Naive thymus-derived CD4-positive, alpha-beta T cell (primary cell): ENCODE data around the gene MPDU1. TPM values are rescaled to one million over a fixed set of nuclear protein-coding genes. Genes with fewer than 3 reads are reported as not detected.

ENCODE experiments used
- ATAC-seq: fragments of 150-1000 bp; cut with Tn5 transposase; 2 replicates; pipeline ENCODE4 v1.10.0; 2021; ENCODE audit warnings: mild to moderate bottlenecking, moderate library complexity
- CTCF ChIA-PET: fragments of 350-600 bp; sonication (Branson Sonifier 250); formaldehyde crosslinking; loops from one replicate; lab custom pipeline; 2021; ENCODE audit warnings: antibody characterized with exemption; lab: Charles Lee
- POLR2A ChIA-PET: fragments of 350-600 bp; sonication (Branson Sonifier 250); formaldehyde crosslinking; loops from one replicate; lab custom pipeline; 2021; ENCODE audit warnings: antibody characterized with exemption, inconsistent platforms; lab: Charles Lee
- DNase-seq, 9 donors: peaks; one replicate each; pipeline versions ENCODE4 v3.0.0 to v3.0.0-alpha.2; 2020 to 2022; ENCODE audit warnings: mixed read lengths in 1 of 9
- H3K27ac ChIP-seq: one replicate; pipeline ENCODE4 v1.7.0; 2013; ENCODE audit warnings: mild to moderate bottlenecking, low read depth, low read length, moderate library complexity
- H3K27me3 ChIP-seq, 2 donors: one replicate each; pipeline ENCODE4 v1.7.0; 2013; ENCODE audit warnings: low read length in 2 of 2, mild to moderate bottlenecking in 2 of 2, moderate library complexity in 2 of 2; ENCODE audit not compliant: control insufficient read depth in 2 of 2, insufficient read depth in 2 of 2
- H3K36me3 ChIP-seq, 3 experiments: 1 replicate in 2 of 3; 2 replicates in 1 of 3; pipeline ENCODE4 v1.7.0; 2013; ENCODE audit warnings: low read length in 3 of 3, mild to moderate bottlenecking in 3 of 3, moderate library complexity in 1 of 3; ENCODE audit not compliant: insufficient read depth in 3 of 3, control insufficient read depth in 2 of 3
- H3K4me1 ChIP-seq, 2 donors: one replicate each; pipeline ENCODE4 v1.7.0; 2013; ENCODE audit warnings: low read length in 2 of 2, mild to moderate bottlenecking in 2 of 2, moderate library complexity in 1 of 2; ENCODE audit not compliant: control insufficient read depth in 2 of 2, insufficient read depth in 2 of 2
- H3K4me3 ChIP-seq: 2 replicates; pipeline ENCODE4 v1.7.0; 2013; ENCODE audit warnings: mild to moderate bottlenecking, low read length
- H3K9me3 ChIP-seq, 3 experiments: 1 replicate in 2 of 3; 2 replicates in 1 of 3; pipeline ENCODE4 v1.7.0; 2013; ENCODE audit warnings: low read length in 3 of 3; ENCODE audit not compliant: control insufficient read depth in 2 of 3
- H3K27ac Mint-ChIP-seq, 9 donors: one replicate each; pipeline ENCODE4 v1.8.0; 2020 to 2022; ENCODE audit warnings: mixed read lengths in 9 of 9, mild to moderate bottlenecking in 8 of 9, moderate library complexity in 5 of 9, inconsistent platforms in 2 of 9
- H3K27me3 Mint-ChIP-seq, 5 donors: one replicate each; pipeline ENCODE4 v1.8.0; 2021 to 2022; ENCODE audit warnings: mixed read lengths in 5 of 5, mild to moderate bottlenecking in 1 of 5
- H3K36me3 Mint-ChIP-seq, 5 donors: one replicate each; pipeline ENCODE4 v1.8.0; 2020 to 2022; ENCODE audit warnings: mixed read lengths in 5 of 5, mild to moderate bottlenecking in 3 of 5, inconsistent platforms in 1 of 5
- H3K4me1 Mint-ChIP-seq, 7 donors: one replicate each; pipeline ENCODE4 v1.8.0; 2020 to 2022; ENCODE audit warnings: mixed read lengths in 7 of 7, mild to moderate bottlenecking in 3 of 7, inconsistent platforms in 1 of 7
- H3K4me3 Mint-ChIP-seq, 10 donors: one replicate each; pipeline ENCODE4 v1.8.0; 2020 to 2022; ENCODE audit warnings: mild to moderate bottlenecking in 10 of 10, mixed read lengths in 10 of 10, moderate library complexity in 6 of 10, inconsistent platforms in 2 of 10
- H3K9me3 Mint-ChIP-seq, 11 donors: one replicate each; pipeline ENCODE4 v1.8.0; 2020 to 2022; ENCODE audit warnings: mixed read lengths in 11 of 11, mild to moderate bottlenecking in 4 of 11, inconsistent platforms in 1 of 11, moderate library complexity in 1 of 11
- intact Hi-C, 2 donors: fragments of 100-400 bp; cut with micrococcal nuclease; formaldehyde crosslinking; loops; one replicate each; pipeline ENCODE4 v1.15.1; 2023
- polyA plus RNA-seq, 2 donors: library from polyadenylated mRNA; unstranded; fragments of 300-500 nt; fragmentation: Illumina TruSeq; gene quantifications; one replicate each; pipeline ENCODE4 v1.2.3, GENCODE V29; 2021
- total RNA-seq, 6 experiments: library from RNA in 5 of 6; stranded (reverse) in 5 of 6; gene quantifications; 1 replicate in 5 of 6; 2 replicates in 1 of 6; pipeline ENCODE4 v1.2.3 and lab custom pipeline; 2021 to 2026

MPDU1 gene
- total and polyA plus RNA-seq, 7 experiments from 2014 or later = 25.4 to 79.8 (median 39.1) TPM

DNA sequence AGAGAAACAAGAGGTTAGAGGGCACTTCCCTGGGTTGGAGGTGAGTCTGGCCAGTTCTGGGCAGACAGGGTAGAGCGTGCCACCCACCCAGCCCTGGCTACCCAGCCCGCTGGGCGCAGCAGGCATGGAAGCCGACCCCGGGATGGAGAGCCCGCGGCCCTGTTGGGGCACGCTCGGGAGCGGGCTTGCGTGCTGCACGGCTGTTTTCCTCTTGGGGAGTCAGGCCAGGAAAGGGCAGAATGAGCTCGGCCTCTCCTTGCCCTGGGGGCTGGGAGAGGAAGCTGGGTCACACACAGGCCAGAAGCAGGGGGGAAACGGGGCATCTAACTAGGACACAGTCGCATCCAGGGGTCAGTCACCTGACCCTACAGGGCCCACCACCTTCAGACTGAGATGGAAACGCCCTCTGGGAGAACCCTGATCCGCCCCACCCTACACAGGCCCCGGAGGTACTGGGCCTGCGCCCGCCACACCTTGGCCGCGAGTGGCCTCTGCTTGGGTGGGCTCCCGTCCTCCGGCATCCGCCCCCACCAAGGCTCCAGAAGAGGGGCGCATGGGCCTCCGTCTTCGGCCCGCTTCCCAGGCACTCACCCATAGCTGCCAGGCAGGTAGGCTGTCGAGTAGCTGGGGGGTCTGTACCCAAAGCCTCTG is 5.0 kb downstream of the MPDU1 start:
- Histone ChIP-seq H3K27me3 (no peaks in the 10 kb centered on the region), H3K4me3 (no peak overlapping the region), H3K36me3 (peaks cover 6 to 58% (median 25%) of the 10 kb centered on the region in 3 experiments), H3K27ac (no peak overlapping the region), H3K9me3 (no peaks in the 10 kb centered on the region), H3K4me1 (peaks cover 10 to 14% of the 10 kb centered on the region in 2 donors)
- Mint-ChIP-seq H3K4me3 (no peak overlapping the region), H3K27me3 (no peaks in the 10 kb centered on the region), H3K4me1 (peaks cover 12 to 21% (median 17%) of the 10 kb centered on the region in 7 donors), H3K36me3 (peaks cover 6 to 26% (median 7%) of the 10 kb centered on the region in 5 donors), H3K27ac (peak overlapping the region in 1 of 9 donors; percentile 30), H3K9me3 (no peaks in the 10 kb centered on the region)
- ATAC-seq (no peak), DNase-seq (no peak)
- POLR2A ChIA-PET = interaction anchor here (0.8 to 2.5 kb wide), 11 partner anchors 8 to 152 kb away, joined by 3 to 13 read pairs (median 5); partner anchors contain the start of genes CD68, FXR2, TP53 and ZBTB4
- CTCF ChIA-PET = interaction anchor here (0.6 to 3.0 kb wide), 14 partner anchors 8 to 234 kb away, joined by 3 to 19 read pairs (median 4); partner anchors contain the start of genes ATP1B2, TMEM95, TP53 and WRAP53
- intact Hi-C loops = loop anchor here (1.0 to 2.0 kb wide), 7 partner anchors 16 to 308 kb away; partner anchors contain the start of gene SENP3 (in 1 of the 2)

DNA sequence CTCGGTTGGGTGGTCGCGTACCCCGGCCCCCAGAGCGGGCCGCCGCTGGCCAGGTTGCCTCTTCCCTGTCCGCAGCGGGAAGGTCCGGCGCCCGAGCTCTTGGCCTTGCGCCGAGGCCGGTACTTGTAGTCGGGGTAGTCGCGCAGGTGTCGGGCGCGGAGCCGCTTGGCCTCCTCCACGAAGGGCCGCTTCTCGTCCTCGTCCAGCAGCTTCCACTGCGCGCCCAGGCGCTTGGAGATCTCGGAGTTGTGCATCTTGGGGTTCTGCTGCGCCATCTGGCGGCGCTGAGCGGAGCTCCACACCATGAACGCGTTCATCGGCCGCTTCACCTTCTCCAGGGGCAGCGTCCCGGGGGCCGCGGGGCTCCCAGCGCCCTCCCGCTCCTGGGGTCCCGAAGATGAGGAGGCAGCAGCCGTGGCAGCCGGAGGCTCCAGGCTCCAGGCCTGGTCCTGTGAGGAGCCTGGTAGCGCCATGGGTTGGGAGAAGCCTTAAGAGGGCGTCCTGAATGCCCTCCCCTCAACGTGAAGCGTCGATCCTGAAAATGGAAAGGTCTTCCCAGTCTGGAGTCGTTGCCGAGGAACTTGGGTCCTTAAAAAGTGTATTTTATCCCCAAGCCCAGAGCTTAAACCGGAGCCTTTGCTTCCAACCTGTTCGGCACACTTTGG is 5.7 kb downstream of the MPDU1 start:
- no peaks in the 10 kb centered on the region for H3K9me3 ChIP-seq
- Mint-ChIP-seq H3K27ac (peak overlapping the region in 2 of 9 donors; percentile 13 to 38), H3K27me3 (no peaks in the 10 kb centered on the region), H3K4me1 (peaks cover 9 to 14% (median 13%) of the 10 kb centered on the region in 7 donors), H3K36me3 (peaks cover 6 to 31% (median 14%) of the 10 kb centered on the region in 5 donors), H3K4me3 (no peak overlapping the region), H3K9me3 (no peaks in the 10 kb centered on the region)
- peaks cover 13 to 65% (median 29%) of the 10 kb centered on the region in 3 experiments for H3K36me3 ChIP-seq
- H3K4me1 ChIP-seq = peaks cover 8 to 11% of the 10 kb centered on the region in 2 donors
- peak; percentile 54 to 72 (median 63) for DNase-seq
- H3K27me3 ChIP-seq = no peaks in the 10 kb centered on the region
- no peak overlapping the region for H3K4me3 ChIP-seq
- ATAC-seq = peak; percentile 87
- intact Hi-C loops = loop anchor here (1.0 to 2.0 kb wide), 7 partner anchors 17 to 309 kb away; partner anchors contain the start of gene SENP3 (in 1 of the 2)
- POLR2A ChIA-PET = interaction anchor here (0.6 to 2.5 kb wide), 15 partner anchors 9 to 153 kb away, joined by 3 to 13 read pairs (median 4); partner anchors contain the start of genes CD68, FGF11, FXR2 and TP53
- CTCF ChIA-PET = interaction anchor here (0.6 to 3.0 kb wide), 18 partner anchors 9 to 235 kb away, joined by 3 to 19 read pairs (median 4); partner anchors contain the start of genes ATP1B2, SAT2, TMEM256 and TMEM95
- H3K27ac ChIP-seq = no peak overlapping the region

DNA sequence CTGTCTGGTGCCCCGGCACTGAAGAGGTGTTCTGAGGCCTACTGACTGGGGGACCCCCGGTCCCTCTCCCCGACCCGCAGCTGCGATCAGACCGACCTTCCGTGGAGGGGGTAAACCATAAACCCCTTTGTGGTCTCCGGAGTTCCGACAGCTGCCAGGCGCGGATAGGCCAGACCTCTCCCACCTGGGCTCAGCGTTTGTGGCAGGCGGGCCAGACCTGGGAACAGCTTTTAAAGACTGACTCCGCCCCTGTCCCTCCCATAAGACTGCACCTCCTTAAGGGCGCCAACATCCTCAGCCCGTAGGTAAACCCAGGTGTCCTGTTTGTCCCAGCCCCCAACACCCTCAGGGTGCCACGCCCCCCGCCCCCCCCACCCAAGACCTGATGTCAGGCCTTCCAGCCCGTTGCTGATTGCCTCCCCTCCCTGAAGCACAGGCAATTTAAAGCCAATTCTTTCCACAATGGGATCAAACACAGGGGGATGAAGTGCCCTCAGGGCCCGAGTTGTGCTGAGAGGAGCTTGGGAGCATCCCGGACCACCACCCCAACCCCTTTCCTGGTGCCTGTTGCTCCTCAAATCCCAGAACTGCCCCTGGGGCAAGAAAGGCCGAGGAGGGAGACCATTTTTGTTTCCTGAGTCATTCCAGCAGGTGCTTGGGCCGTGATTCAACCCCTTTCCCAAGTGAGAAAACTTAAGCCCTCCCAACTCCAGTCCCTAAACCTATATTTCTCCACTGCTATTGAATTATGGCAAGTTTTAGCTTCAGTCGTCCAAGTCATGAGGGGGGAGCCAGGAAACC is 6.4 kb downstream of the MPDU1 start, which contains the start of gene SOX15:
SOX15 (minus strand) TSS at position 204 of the 801 bp plus-strand sequence. CDS start 418 bp downstream, outside the sequence.
- Histone ChIP-seq H3K36me3 (peaks cover 16 to 72% (median 29%) of the 10 kb centered on the region in 3 experiments), H3K9me3 (no peaks in the 10 kb centered on the region), H3K4me3 (no peak within 1 kb of the TSS), H3K4me1 (peaks cover 2 to 4% of the 10 kb centered on the region in 2 donors), H3K27ac (no peak within 1 kb of the TSS), H3K27me3 (no peaks in the 10 kb centered on the region)
- POLR2A ChIA-PET = interaction anchor here (0.6 to 2.5 kb wide), 12 partner anchors 9 to 153 kb away, joined by 3 to 13 read pairs (median 4); partner anchors contain the start of genes FGF11 and TP53
- ATAC-seq (no peak), DNase-seq (no peak)
- intact Hi-C loops = loop anchor here (1.0 to 2.0 kb wide), 7 partner anchors 17 to 310 kb away; partner anchors contain the start of gene SENP3 (in 1 of the 2)
- Mint-ChIP-seq H3K4me1 (peaks cover under 1 to 6% (median 5%) of the 10 kb centered on the region in 7 donors), H3K27ac (peak within 1 kb of the TSS in 6 of 9 donors; percentile 6 to 38 (median 25)), H3K27me3 (no peaks in the 10 kb centered on the region), H3K36me3 (peaks cover 6 to 34% (median 16%) of the 10 kb centered on the region in 5 donors), H3K9me3 (no peaks in the 10 kb centered on the region), H3K4me3 (no peak within 1 kb of the TSS)
- CTCF ChIA-PET = interaction anchor here (0.6 to 3.0 kb wide), 14 partner anchors 9 to 234 kb away, joined by 3 to 19 read pairs (median 4); partner anchors contain the start of genes ATP1B2, SAT2, TMEM256 and TP53

DNA sequence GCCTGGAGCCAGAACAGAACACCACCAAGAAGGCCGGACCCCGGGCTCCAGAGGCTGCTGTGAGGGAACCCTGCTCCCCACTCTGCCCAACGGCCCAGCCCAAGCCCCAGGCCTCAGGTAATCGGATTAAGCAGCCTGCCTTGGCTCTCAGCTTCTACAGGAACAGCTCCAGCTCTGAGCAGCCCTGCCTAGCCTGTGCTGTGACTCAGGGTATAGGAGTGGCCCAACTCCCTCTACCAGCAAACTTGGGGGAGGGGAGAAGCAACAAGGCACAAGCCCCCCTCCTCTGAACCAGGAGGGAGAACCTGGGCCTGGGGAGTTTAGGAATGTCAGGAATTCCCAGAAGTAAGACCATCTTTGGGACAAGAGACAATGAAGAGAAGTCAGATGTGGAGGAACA is 7.1 kb downstream of the MPDU1 start:
- DNase-seq (no peak), ATAC-seq (no peak)
- Histone ChIP-seq H3K27me3 (no peaks in the 10 kb centered on the region), H3K9me3 (no peaks in the 10 kb centered on the region), H3K4me3 (no peak overlapping the region), H3K36me3 (peaks cover 21 to 79% (median 32%) of the 10 kb centered on the region in 3 experiments), H3K27ac (no peak overlapping the region), H3K4me1 (peaks cover 0 to 3% of the 10 kb centered on the region in 2 donors)
- intact Hi-C loops = no loop called here
- peak overlapping the region in 4 of 9 donors; percentile 6 to 36 (median 25) for H3K27ac Mint-ChIP-seq
- POLR2A ChIA-PET = interaction anchor here (1.5 to 2.5 kb wide), 4 partner anchors 10 to 96 kb away, joined by 4 to 13 read pairs (median 6); partner anchors contain the start of gene TP53
- CTCF ChIA-PET = interaction anchor here (1.8 to 3.0 kb wide), 3 partner anchors 30 to 154 kb away, joined by 5 to 19 read pairs (median 8); no protein-coding TSS in a partner anchor
- H3K4me1 Mint-ChIP-seq = peaks cover 0 to 3% (median 2%) of the 10 kb centered on the region in 7 donors
- H3K9me3 Mint-ChIP-seq = no peaks in the 10 kb centered on the region
- H3K4me3 Mint-ChIP-seq = no peak overlapping the region
- no peaks in the 10 kb centered on the region for H3K27me3 Mint-ChIP-seq
- H3K36me3 Mint-ChIP-seq = peaks cover 10 to 41% (median 22%) of the 10 kb centered on the region in 5 donors

DNA sequence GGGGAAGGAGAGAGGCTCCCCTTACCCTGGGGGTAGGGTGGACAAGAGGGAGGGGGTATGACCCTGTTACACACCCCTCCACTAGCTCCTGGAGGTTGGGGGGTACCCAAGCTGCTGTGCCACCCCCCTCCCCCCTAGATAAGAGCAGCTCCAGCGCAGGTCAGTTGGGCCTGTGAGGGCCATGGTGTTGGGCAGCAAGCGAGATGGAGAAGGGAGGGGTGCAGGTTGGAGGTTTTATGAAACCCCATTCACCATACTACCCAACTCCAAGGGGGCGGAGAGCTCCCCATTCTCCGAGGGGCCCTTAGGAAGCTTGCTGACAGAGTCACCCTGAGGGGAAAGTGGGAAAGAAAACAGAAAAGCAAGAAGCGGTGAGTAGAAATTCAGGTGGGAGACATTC is 7.9 kb downstream of the MPDU1 start:
- Mint-ChIP-seq H3K27ac (peak overlapping the region in 2 of 9 donors; percentile 36 to 51), H3K36me3 (peaks cover 10 to 42% (median 24%) of the 10 kb centered on the region in 5 donors), H3K4me1 (peaks cover 0 to 3% (median 0%) of the 10 kb centered on the region in 7 donors), H3K27me3 (no peaks in the 10 kb centered on the region), H3K4me3 (no peak overlapping the region), H3K9me3 (no peaks in the 10 kb centered on the region)
- Histone ChIP-seq H3K4me3 (no peak overlapping the region), H3K4me1 (peaks cover 0 to 3% of the 10 kb centered on the region in 2 donors), H3K36me3 (peaks cover 24 to 85% (median 33%) of the 10 kb centered on the region in 3 experiments), H3K27me3 (no peaks in the 10 kb centered on the region), H3K27ac (no peak overlapping the region), H3K9me3 (no peaks in the 10 kb centered on the region)
- ChIA-PET POLR2A (interaction anchor here (1.5 kb wide), 1 partner anchor 41 kb away, joined by 4 read pairs; no protein-coding TSS in a partner anchor), CTCF (interaction anchor here (0.6 kb wide), 1 partner anchor 15 kb away, joined by 3 read pairs; no protein-coding TSS in a partner anchor)
- DNase-seq (no peak), ATAC-seq (no peak)
- intact Hi-C loops = no loop called here
